DMS153 treated with DMSO at 0.1 percent for 48 hours (cell line): ENCODE data around the gene FBXL5.

Source experiments
- DNase-seq: peaks from one replicate; lab custom pipeline; 2025; ENCODE audit not compliant: unreplicated experiment; lab: John Stamatoyannopoulos, UW

FBXL5 gene

GRCh38 chr4:15563871-15564270 lies 91.3 kb downstream of the FBXL5 start:
- DNase-seq = no peak

GRCh38 chr4:15562623-15563022 lies 92.5 kb downstream of the FBXL5 start:
- no peak for DNase-seq

- DNase-seq = no peak
Observed at GRCh38 chr4:15562114-15562513, 93.0 kb downstream of the FBXL5 start.

- DNase-seq = no peak
Observed at GRCh38 chr4:15558561-15558960, 96.6 kb downstream of the FBXL5 start.

- DNase-seq = no peak
Observed at GRCh38 chr4:15557786-15558550, 97.2 kb downstream of the FBXL5 start.

GRCh38 chr4:15556511-15557092 lies 98.6 kb downstream of the FBXL5 start:
- no peak for DNase-seq
